Measurements from ENCODE around the gene AP4S1.

The AP4S1 gene

DNA sequence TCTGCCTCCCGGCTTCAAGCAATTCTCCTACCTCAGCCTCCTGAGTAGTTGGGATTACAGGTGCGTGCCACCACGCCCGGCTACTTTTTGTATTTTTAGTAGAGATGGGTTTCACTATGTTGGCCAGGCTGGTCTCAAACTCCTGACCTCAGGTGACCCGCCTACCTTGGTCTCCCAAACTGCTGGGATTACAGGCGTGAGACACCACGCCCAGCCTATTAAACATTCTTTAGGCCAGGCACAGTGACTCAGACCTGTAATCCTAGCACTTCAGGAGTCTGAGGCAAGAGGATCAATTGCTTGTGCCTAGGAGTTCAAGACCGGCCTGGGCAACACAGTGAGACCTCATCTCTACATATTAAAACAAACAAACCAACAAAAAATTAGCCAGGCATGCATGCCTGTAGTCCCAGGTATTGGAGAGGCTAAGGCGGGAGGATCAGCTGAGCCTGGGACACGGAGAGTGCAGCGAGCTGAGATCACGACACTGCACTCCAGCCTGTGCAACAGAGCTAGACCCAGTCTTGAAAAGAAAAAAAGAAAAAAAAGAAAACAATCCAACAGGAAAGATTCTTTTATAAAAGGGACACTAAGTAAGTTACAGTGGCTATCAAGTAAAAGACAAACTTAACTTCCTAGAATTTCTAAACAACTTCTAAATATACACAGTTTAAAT is 111.9 kb downstream of the AP4S1 start:
- no peak for DNase-seq (ENCODE audit: low read depth)

DNA sequence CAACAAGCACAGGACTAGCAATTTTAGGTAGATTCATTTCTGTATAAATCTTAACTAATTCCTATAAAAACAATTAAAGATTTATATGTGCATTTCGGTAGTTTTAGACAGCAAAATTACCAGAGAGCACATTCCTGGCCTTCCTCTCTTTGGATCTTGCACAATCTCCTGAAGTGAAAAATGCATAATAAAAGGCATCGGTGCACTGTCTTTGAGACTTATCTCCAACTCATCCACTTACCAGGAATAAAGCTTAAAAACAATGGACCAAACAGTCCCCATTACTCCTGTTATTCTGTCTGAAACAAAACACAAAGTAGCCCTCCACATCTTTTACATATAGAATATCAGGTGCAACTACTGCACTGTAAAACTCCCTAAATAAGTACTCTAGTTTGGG is 112.9 kb downstream of the AP4S1 start:
- no peak for DNase-seq (ENCODE audit: low read depth)

DNA sequence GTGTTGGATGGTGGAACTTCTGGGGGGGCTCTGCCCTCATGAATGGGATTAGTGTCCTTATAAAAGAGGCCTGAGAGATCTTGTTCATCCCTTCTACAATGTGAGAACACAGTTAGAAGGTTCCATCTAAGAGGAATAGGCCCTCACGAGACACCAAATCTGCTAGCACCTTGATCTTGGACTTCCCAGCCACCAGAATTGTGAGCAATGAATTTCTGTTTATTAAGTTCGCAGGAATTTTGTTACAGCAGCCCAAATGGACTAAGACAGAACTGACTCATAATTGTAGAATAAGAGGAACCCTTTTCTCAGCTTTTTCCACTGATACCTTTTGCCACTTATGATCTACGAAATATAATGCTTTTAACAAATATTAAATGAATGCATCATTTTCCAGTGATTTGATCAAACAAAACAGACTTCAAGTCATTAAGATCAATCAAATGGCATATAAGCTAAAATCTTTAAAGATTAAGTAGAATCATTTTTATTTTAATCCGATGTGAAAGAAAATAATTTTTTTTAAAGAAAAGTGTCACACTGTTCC is 113.9 kb downstream of the AP4S1 start:
- no peak for DNase-seq (ENCODE audit: low read depth)

DNA sequence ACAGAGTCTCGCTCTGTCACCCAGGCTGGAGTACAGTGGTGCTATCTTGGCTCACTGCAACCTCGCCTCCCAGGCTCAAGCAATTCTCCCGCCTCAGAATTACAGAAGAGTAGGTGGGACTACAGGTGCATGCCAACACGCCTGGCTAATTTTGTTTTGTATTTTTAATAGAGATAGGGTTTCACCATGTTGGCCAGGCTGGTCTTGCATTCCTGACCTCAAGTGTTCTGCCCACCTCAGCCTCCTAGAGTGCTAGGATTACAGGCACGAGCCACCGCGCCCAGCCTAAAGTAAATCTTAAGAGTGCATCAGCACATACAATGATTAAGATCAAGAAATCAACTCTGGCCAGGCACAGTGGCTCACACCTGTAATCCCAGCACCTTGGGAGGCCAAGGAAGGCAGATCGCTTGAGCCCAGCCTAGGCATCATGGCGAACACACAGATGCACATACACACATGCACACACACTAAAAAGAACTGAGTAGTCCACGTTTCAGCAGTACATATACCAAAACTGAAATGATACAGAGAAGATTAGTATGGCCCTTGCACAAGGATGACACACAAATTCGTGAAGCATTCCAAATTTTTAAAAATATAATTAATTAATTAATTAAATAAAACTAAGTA is 117.1 kb downstream of the AP4S1 start:
- no peak for DNase-seq (ENCODE audit: low read depth)
